ENCODE results near the gene SPARC.
"Not testable (repeated sequence)": the region's sequence is repeated elsewhere in the genome, so short reads cannot be mapped to it uniquely, and the experiment has no call there.

GRCh38 chr5:151698081-151698480, 11.4 kb upstream of the SPARC start:
- not testable (repeated sequence) for TF ChIP-seq MEF2A (IDR thresholded peaks at IDR 0.05; ENCODE audit: borderline replicate concordance, low read depth); NRF1 (IDR thresholded peaks at IDR 0.05; ENCODE audit: low read depth, low read length); MAX (IDR thresholded peaks at IDR 0.05; ENCODE audit: low read depth); REST (IDR thresholded peaks at IDR 0.05; ENCODE audit: low read depth, low read length); CTCF (IDR thresholded peaks at IDR 0.05); JUND (IDR thresholded peaks at IDR 0.05); EP300 (IDR thresholded peaks at IDR 0.05; ENCODE audit: borderline replicate concordance in 1 of 2, low read depth in 1 of 2, low read length in 1 of 2); TCF12 (IDR thresholded peaks at IDR 0.05); SMC3 (IDR thresholded peaks at IDR 0.05; ENCODE audit: low read depth, low read length); YY1 (IDR thresholded peaks at IDR 0.05; ENCODE audit: low read depth); IRF3 (IDR thresholded peaks at IDR 0.05; ENCODE audit: low read depth, low read length); TAF1 (IDR thresholded peaks at IDR 0.05; ENCODE audit: borderline replicate concordance, low read depth, low read length)
